WI38 (cell line): ENCODE measurements around the gene CNIH3.

ENCODE experiments used
- H3K4me3 ChIP-seq: 2 replicates; pipeline ENCODE4 v1.5.1; 2011; ENCODE audit warnings: low read depth, mild to moderate bottlenecking, control low read depth, low read length
- TF ChIP-seq, protein P1 (sequence below): IDR thresholded peaks from 2 replicates; pipeline ENCODE4 v1.5.1; 2012; ENCODE audit warnings: low read depth, mild to moderate bottlenecking, control low read depth, low read length

The CNIH3 gene

DNA sequence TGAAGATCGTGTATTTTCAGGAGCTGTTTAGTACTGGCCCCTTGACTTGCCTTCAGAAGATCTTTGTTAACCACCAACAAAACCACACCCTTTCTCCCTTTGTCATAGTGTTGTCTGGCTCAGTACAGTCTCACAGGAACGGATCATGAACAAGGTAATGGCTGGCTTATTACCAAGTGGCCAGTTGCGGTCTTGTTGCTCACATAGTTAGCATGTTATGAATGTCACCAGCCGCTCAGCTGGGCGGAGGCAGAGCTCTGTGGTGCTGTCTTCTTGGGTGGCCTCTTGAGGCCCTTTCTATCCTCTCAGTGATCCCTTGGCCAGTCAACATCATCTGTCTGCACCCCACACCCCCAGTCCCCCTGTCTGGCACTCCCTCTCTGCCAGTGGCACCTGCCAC is 21.4 kb downstream of the CNIH3 start:
- H3K4me3 ChIP-seq: no peak overlapping the region
- TF ChIP-seq, protein P1, sequence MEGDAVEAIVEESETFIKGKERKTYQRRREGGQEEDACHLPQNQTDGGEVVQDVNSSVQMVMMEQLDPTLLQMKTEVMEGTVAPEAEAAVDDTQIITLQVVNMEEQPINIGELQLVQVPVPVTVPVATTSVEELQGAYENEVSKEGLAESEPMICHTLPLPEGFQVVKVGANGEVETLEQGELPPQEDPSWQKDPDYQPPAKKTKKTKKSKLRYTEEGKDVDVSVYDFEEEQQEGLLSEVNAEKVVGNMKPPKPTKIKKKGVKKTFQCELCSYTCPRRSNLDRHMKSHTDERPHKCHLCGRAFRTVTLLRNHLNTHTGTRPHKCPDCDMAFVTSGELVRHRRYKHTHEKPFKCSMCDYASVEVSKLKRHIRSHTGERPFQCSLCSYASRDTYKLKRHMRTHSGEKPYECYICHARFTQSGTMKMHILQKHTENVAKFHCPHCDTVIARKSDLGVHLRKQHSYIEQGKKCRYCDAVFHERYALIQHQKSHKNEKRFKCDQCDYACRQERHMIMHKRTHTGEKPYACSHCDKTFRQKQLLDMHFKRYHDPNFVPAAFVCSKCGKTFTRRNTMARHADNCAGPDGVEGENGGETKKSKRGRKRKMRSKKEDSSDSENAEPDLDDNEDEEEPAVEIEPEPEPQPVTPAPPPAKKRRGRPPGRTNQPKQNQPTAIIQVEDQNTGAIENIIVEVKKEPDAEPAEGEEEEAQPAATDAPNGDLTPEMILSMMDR: no peak

DNA sequence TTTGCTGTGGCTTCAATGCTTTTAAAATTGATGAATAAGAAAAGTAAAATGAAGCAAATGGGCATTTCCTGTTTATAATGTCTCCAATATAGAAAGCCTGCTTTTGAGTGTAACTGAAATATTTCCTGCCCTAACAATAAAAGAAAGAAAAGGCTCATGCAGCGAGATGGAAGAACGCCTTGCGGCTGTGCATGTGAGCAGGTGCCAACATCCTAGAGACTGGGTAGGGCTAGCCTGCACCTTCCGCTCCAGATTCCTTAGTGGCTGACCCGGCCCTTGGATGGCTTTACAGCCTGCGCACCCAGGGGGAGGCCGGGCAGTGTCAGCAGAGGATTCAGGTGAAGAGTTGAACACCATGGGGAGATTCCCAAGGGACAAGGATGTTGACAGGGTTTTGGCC is 21.8 kb downstream of the CNIH3 start:
- no peak overlapping the region for H3K4me3 ChIP-seq
- TF ChIP-seq, protein P1: no peak

DNA sequence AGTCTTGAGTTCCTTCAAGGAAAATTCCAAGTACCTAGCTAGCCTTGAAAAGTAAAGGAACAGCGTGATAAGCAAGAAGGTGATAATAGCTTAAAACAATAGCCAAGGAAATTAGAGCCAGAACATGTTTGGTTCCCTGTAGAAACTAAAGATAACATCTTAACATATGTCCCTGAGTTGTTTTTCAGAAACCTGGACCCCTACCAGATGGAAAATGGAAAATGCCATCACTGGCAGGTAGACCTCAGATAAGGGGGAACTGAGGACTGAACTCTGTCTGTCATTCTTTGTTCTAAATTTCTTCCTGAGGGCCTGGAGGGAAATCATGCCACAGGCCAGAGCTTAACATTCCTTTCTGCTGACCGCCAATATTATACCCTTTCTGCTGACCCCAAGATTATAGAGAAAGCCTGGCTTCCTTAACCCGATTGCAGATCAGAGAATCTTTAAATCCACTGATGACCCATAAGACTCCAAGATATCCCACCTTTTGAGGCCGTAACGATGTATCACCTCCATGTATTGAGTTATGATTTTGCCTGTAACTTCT is 23.4 kb downstream of the CNIH3 start:
- TF ChIP-seq, protein P1: no peak
- no peak overlapping the region for H3K4me3 ChIP-seq

DNA sequence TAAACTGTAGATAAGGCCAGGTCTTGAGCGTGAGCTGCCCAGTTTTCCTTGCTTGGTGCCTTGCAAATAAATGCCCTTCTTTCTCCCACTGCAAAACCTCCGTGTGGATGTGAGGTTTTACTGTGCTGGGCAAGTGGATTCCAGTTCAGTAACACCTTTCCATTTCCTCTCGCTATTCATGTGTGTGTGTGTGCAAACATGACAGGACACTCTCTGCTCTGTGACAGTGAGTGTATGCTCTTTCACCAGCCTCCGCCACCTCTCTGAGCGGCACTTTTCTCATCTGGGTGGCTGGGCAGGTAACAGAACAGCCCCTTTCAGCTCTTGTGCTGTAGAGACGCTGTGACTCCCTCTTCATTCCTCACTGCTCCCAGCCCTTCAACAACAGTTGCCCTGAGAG is 23.9 kb downstream of the CNIH3 start:
- TF ChIP-seq, protein P1: no peak
- no peak overlapping the region for H3K4me3 ChIP-seq

DNA sequence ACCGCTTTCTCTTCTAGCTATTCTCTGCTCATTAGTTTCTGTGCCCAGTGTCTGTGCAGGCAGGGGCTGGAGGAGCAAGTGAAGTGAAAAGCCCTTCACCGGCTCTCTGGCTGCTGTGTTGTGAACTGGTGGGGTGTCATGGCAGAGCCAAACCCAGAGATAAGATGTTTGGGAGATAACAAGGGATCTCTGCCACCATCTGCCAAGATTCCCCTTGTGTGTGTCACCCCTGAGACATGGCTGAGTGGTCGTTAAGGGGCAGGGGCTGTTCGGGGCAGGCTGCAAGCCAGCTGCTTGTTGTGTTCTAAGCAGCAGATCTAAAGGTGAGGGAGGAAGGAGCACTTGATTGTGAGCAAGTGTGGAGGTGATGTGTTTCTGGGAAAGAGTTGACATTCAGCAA is 24.5 kb downstream of the CNIH3 start:
- TF ChIP-seq, protein P1: no peak
- no peak overlapping the region for H3K4me3 ChIP-seq

DNA sequence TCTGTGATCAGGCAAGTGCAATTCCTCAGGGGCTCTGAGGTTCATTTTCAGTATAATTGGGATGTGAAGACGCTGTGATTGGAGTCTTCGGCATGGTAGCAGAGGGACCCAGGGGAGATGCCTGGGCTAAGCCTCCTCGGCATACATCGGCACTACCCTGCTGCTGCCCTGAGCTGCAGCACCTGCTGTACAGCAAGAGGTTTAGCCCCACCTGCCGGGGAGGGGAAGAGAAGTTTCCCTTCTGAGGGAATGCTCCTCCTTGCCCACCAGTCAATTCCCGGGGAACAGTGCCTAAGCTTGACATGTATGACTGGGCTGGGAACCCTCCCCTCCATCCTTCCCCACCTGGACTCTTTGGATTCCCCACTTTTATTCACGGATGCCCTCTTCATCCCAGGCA is 24.9 kb downstream of the CNIH3 start:
- TF ChIP-seq, protein P1: no peak
- H3K4me3 ChIP-seq: no peak overlapping the region

DNA sequence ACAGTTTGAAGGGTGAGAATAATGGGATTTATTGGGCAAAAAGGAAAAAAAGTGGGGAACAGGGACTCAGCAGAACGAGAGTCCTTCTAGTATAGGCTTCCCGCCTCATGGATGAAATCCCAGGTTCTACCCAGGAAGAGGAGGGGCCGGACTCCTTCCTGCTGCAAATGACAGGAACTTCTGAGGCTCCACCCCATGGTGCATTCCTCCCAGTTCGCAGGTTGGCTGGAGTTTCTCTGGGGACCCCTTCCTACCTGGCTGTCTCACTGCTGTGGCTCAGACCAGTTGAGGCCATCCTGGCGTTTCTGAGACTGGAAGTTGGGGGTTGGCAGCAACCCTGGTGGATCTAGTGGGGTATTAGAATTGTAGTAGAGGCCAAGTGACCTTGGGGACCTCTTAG is 27.5 kb downstream of the CNIH3 start:
- H3K4me3 ChIP-seq: no peak overlapping the region

More for the DNA sequence above, 27.5 kb downstream of the CNIH3 start:
- TF ChIP-seq, protein P1: no peak
